HG03175 (cell line): ENCODE measurements around the gene SSPN.

Experiments
- ATAC-seq: cut with Tn5 transposase; IDR thresholded peaks from one replicate; pipeline ENCODE4 v1.9.1; 2021; ENCODE audit warnings: mild to moderate bottlenecking, moderate library complexity; ENCODE audit not compliant: unreplicated experiment

Gene SSPN

GRCh38 chr12:26280869-26281268 is 85.5 kb downstream of the SSPN start:
- ATAC-seq, result no peak

GRCh38 chr12:26281320-26281719 is 85.9 kb downstream of the SSPN start:
- ATAC-seq, result no peak

DNA sequence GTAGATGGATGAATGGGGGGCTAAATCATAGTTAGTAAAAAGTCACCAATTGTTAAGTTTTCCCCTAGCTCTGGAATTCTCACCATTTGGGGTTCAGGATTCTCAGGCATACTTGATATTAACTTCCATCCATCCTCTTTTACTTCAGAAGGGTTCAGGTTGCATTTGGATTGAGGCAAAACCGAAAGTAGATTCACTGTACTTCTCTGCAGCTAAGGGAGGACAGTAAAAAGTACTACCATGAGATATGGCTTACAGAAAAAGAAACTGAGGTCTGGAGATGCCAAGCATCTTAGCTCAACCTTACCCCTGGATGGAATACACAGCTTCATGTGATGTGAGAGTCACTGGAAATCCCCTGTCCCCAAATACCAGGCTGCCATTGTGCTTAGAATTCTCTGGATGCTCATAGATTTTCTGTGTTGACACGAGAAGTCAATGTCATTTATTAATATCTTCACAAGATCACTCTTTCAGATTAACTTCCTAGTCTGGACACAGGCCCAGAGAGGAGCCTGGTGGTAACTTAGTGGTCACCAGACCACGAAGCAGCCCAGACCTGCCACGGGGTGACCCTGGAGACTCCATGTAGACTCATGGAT is 87.1 kb downstream of the SSPN start:
- ATAC-seq, result no peak

DNA sequence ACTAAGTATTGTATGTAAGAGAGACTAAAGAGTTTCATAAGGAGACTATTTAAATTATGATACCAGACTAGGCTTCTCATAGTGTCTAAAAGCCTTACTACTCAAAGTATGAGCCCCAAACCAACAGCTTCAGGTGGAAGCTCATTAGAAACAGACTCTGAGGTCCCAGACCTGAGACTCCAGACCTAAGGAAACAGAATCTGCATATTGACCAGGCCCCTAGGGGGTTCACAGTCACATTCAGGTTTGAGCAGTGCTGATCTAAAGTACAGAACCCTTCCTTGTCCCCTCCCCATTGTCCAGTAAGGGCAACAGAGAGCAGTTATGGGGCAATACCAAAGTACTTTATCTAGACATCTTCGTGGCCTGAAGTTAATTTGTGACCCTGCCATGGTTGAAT is 87.7 kb downstream of the SSPN start:
- no peak for ATAC-seq

GRCh38 chr12:26283617-26284016 is 88.2 kb downstream of the SSPN start:
- no peak for ATAC-seq

DNA sequence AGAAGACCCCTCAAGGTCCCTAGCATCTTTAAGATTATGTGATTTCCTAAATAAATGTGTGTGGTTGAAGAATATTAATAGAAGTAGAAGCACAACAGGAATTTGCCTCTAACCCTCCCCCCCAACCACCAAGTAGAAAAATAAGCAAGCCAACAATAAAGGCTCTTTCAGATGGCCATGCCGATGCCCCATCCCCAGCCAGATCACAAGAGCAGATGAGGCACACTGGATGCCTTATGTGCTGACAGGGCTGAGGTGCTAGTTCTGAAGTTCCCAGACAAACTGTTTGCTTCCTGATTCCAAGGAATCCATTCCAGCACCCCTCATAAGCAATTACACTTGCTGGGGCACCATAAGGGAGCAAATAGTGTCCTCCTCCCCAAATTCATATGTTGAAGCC is 90.0 kb downstream of the SSPN start:
- ATAC-seq, result no peak

DNA sequence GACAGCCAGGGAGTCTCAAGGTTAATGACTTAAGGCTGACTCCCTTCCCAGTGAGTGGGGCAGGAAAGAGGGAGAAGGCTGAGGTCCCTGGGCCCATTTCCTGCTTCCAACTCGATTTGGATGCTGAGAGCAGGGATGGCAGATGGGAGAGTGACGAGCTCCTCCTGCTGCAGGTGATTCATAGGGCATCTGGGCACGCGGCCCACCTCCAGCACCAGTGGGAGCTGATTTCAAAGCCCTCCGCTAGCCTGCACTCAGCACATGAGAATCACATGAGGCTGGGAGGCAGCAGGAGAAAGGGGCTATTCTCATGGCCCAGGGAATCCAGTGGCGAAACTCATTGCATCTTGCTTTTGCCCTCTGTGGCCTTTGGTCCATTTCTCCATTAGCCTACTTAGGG is 90.8 kb downstream of the SSPN start:
- ATAC-seq, result no peak

GRCh38 chr12:26287671-26288381 is 92.5 kb downstream of the SSPN start:
- no peak for ATAC-seq

GRCh38 chr12:26290565-26290964 is 95.2 kb downstream of the SSPN start:
- ATAC-seq, result no peak

DNA sequence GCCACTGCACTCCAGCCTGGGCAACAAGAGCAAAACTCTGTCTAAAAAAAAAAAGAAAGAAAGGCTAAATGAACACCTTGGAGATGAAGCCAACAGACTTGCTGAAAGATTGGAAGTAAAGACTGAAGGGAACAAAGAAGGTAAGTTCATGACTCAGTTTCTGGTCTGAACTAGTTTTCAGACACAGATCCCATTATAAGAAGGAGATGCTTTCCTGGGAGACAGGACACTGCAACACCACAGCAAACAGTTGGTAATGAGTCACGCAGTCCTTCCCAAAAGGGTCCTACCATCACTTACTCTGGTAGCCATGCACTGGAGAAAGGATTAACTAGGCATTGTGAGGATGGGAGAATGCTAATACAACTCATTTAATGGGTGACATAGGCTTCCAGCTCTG is 97.2 kb downstream of the SSPN start:
- no peak for ATAC-seq

DNA sequence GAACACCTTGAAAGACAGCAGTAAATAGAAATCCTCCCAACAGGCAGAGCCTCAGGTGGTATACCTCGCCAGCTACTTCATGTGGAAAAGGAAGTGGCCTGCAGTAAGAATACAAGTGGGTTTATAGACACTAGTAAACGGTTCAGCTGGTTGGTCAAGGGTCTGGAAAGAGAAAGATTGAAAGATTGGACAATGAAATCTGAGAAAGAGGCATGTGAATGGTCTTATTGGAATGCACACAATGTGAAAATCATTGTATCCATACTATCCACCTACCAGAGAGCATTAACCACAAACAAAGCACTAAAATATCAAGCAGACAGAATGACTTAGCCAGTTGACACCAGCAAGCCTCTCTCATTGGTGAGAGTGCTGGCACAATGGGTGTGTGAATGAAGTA is 98.2 kb downstream of the SSPN start:
- no peak for ATAC-seq

DNA sequence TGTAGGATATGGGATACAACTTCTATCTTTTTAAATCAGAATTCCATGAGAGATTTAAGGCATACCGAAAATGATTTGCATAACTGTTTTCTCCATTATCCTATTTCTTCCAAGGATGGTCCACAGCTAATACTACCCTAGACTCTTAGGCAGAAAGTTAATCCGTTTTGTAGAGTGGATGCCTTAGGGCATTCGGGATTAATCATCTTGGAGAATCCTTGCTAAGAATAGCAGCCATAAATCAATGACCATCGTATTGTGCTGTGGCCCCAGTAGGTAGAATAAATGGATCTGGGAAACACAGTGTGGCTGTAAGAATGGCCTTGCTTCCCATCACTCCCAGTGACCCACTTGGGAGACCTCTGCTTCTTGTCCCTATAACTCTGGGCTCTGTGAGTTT is 99.6 kb downstream of the SSPN start:
- ATAC-seq, result no peak

- ATAC-seq, result no peak
Measured at GRCh38 chr12:26297396-26298070, 102.2 kb downstream of the SSPN start.

- peak; percentile 98 for ATAC-seq
Measured at GRCh38 chr12:26298785-26299621, 103.6 kb downstream of the SSPN start.

DNA sequence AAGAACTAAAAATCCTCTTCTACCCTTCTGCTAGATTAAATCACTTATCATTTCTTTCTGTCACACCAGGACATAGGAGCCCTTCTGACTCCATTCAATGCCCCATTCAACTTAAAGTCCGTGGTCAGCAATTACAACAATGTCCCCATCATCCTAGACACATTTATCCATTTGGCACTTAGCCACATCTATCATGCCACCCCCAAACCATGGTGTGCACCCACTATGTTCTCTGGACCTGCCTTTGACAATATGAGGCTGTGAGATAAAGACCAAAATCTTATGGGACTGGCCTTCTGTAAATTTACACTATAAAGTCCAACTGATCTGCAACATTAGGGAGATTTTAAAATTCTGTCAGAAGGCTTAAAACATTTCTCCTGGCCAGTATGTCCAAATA is 104.4 kb downstream of the SSPN start:
- ATAC-seq, result no peak
